Measurements from ENCODE around the gene FEN1. TPM values are rescaled to one million over a fixed set of nuclear protein-coding genes. Genes with fewer than 3 reads are reported as not detected.

FEN1 gene
- total RNA-seq, 1 experiment from 2014 or later, result 89.5 TPM

DNA sequence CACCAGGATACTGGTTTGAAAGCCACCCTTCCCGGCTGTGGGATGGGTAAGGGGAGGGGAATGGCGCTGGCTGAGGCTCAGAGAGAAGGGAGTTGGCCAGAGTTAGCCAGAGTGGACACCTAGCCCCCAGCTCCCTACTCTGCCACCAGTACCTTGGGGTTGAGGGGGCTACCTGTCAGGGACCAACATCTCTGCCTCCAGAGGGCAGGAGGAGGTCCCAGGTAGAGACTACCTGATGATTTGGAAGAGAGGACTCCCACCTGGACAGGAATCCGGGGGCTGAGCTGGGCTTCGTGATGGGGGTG, 36.6 kb upstream of the FEN1 start:
- H3K36me3 ChIP-seq (ENCODE audit: control insufficient read depth in 1 of 2, insufficient read depth in 2 of 2, low read length in 2 of 2), result no peaks in the 10 kb centered on the region
- ChIA-PET RAD21 (ENCODE audit: low non-redundant PET in 1 of 2, low total read pairs in 2 of 2, uncharacterized antibody in 2 of 2, unreplicated experiment in 2 of 2) (no interaction called here), POLR2A (no interaction called here), CTCF (no interaction called here)
- H3K9me3 ChIP-seq (ENCODE audit: control insufficient read depth in 1 of 2, insufficient read depth in 1 of 2, low read depth in 1 of 2, low read length in 2 of 2), result no peaks in the 10 kb centered on the region
- no peak overlapping the region for H2AFZ ChIP-seq (ENCODE audit: low read depth, low read length, poor library complexity, severe bottlenecking)
- peak overlapping the region; percentile 84 for H3K27ac ChIP-seq (ENCODE audit: low read depth, low read length)
- DNase-seq (ENCODE audit: low read depth, low spot score) (no peak), ATAC-seq (no peak)
- TSS peak; percentile 86 for BruUV-seq (replicated peaks)
- H3K4me2 ChIP-seq (ENCODE audit: low read length), result peak overlapping the region; percentile 99
- intact Hi-C loops (cut with micrococcal nuclease), result no loop called here
- H3K79me2 ChIP-seq (ENCODE audit: insufficient read depth, low read length), result peaks cover 64% of the 10 kb centered on the region; the same call in 1 of the 2 replicates
- peaks cover 32 to 85% of the 10 kb centered on the region in 2 experiments for H3K4me1 ChIP-seq (ENCODE audit: control insufficient read depth in 1 of 2, insufficient read depth in 2 of 2, low read length in 2 of 2)
- no peaks in the 10 kb centered on the region for H3K9me2 ChIP-seq (ENCODE audit: insufficient read depth)
- H3K4me3 ChIP-seq (replicated peaks in 1 of 2; ENCODE audit: low read depth in 1 of 2, low read length in 2 of 2), result peak overlapping the region; percentile 44 to 54
- TF ChIP-seq FOSL1 (IDR thresholded peaks at IDR 0.05; ENCODE audit: low read depth), result no peak
- TF ChIP-seq, protein P1, sequence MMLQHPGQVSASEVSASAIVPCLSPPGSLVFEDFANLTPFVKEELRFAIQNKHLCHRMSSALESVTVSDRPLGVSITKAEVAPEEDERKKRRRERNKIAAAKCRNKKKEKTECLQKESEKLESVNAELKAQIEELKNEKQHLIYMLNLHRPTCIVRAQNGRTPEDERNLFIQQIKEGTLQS (IDR thresholded peaks at IDR 0.05), result no peak
- TF ChIP-seq, protein P2, sequence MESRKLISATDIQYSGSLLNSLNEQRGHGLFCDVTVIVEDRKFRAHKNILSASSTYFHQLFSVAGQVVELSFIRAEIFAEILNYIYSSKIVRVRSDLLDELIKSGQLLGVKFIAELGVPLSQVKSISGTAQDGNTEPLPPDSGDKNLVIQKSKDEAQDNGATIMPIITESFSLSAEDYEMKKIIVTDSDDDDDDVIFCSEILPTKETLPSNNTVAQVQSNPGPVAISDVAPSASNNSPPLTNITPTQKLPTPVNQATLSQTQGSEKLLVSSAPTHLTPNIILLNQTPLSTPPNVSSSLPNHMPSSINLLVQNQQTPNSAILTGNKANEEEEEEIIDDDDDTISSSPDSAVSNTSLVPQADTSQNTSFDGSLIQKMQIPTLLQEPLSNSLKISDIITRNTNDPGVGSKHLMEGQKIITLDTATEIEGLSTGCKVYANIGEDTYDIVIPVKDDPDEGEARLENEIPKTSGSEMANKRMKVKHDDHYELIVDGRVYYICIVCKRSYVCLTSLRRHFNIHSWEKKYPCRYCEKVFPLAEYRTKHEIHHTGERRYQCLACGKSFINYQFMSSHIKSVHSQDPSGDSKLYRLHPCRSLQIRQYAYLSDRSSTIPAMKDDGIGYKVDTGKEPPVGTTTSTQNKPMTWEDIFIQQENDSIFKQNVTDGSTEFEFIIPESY (IDR thresholded peaks at IDR 0.05; ENCODE audit: extremely low read depth, insufficient replicate concordance, low read length), result no peak
- TF ChIP-seq, protein P3, sequence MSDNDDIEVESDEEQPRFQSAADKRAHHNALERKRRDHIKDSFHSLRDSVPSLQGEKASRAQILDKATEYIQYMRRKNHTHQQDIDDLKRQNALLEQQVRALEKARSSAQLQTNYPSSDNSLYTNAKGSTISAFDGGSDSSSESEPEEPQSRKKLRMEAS (IDR thresholded peaks at IDR 0.05), result no peak
- peak overlapping the region; percentile 60 for H3K9ac ChIP-seq (ENCODE audit: low read length)
- H3K27me3 ChIP-seq (ENCODE audit: insufficient read depth, low read length), result no peaks in the 10 kb centered on the region
- no peaks in the 10 kb centered on the region for H4K20me1 ChIP-seq (ENCODE audit: insufficient read depth)

DNA sequence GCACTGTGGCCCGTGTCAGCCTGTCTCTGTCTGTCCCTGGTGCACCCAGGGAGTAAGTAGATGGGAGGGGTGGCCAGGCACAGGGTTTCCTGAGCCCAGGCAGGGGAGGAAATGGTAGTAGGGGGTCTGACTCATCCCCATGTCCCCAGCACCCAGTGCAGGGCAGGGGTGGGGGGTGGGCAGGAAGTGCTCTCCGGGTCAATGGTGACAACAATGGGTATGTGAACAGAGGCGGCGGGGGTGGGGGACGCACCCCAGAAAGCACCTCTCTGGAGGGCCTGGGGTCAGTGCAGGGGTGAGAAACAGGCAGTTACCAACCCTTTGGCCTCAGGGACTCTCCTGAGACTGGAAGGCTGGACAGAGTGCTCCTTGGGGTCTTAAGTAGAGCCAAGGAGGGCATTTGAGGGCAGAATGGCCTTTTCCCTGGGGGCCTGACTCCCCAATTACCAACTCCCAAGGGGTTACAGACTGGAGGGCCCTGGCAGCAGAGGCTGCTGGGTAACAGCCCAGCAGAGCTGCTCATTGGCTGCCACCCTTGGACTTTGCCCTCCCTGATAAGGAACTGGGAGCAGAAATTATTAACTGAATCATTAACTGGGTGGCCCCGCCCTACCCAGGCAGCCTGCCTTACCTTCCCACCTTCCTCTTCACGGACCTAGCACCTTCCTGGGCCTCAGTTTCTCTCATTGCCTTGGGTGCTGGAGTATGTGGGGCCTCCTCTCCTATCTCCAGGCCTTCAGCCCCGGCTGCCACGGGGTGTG, 36.1 kb upstream of the FEN1 start:
- Histone ChIP-seq H3K9ac (ENCODE audit: low read length) (peak overlapping the region; percentile 60), H3K27me3 (ENCODE audit: insufficient read depth, low read length) (no peaks in the 10 kb centered on the region), H3K79me2 (ENCODE audit: insufficient read depth, low read length) (peaks cover 64% of the 10 kb centered on the region; the same call in 1 of the 2 replicates), H3K4me1 (ENCODE audit: control insufficient read depth in 1 of 2, insufficient read depth in 2 of 2, low read length in 2 of 2) (peaks cover 38 to 85% of the 10 kb centered on the region in 2 experiments), H4K20me1 (ENCODE audit: insufficient read depth) (no peaks in the 10 kb centered on the region), H3K27ac (ENCODE audit: low read depth, low read length) (peak overlapping the region; percentile 84), H3K9me2 (ENCODE audit: insufficient read depth) (no peaks in the 10 kb centered on the region), H3K36me3 (ENCODE audit: control insufficient read depth in 1 of 2, insufficient read depth in 2 of 2, low read length in 2 of 2) (no peaks in the 10 kb centered on the region), H3K4me3 (replicated peaks in 1 of 2; ENCODE audit: low read depth in 1 of 2, low read length in 2 of 2) (peak overlapping the region; percentile 44 to 54), H3K9me3 (ENCODE audit: control insufficient read depth in 1 of 2, insufficient read depth in 1 of 2, low read depth in 1 of 2, low read length in 2 of 2) (no peaks in the 10 kb centered on the region), H3K4me2 (ENCODE audit: low read length) (peak overlapping the region; percentile 99), H2AFZ (ENCODE audit: low read depth, low read length, poor library complexity, severe bottlenecking) (no peak overlapping the region)
- no TSS peak for BruUV-seq (replicated peaks)
- TF ChIP-seq CBX3 (IDR thresholded peaks at IDR 0.05; ENCODE audit: low read depth) (no peak), POLR2AphosphoS5 (IDR thresholded peaks at IDR 0.05; ENCODE audit: low read depth, low read length) (peak; percentile 66), JUND (IDR thresholded peaks at IDR 0.05) (no peak), ZFX (IDR thresholded peaks at IDR 0.05) (0 out of 2 replicates have a peak, but pooled peaks have one; percentile 15), YY1 (IDR thresholded peaks at IDR 0.05; ENCODE audit: extremely low read depth, insufficient replicate concordance, low read depth, low read length) (peak; percentile 28)
- ChIA-PET CTCF (interaction anchor here (0.9 to 2.8 kb wide), 4 partner anchors 9 to 352 kb away, joined by 3 to 15 read pairs (median 3); no protein-coding TSS in a partner anchor), POLR2A (no interaction called here), RAD21 (ENCODE audit: low non-redundant PET in 1 of 2, low total read pairs in 2 of 2, uncharacterized antibody in 2 of 2, unreplicated experiment in 2 of 2) (no interaction called here)
- ATAC-seq, result peak; percentile 66
- DNase-seq (ENCODE audit: low read depth, low spot score), result peak; percentile 56
- intact Hi-C loops (cut with micrococcal nuclease), result no loop called here

All from HCT116 (cell line).